ENCODE results near the gene MAPK8.
A peak's percentile ranks its signal among the peaks of the same experiment; 100 is the strongest.
"Not testable (repeated sequence)": the region's sequence is repeated elsewhere in the genome, so short reads cannot be mapped to it uniquely, and the experiment has no call there.

Gene MAPK8

GRCh38 chr10:48306265-48306869, at the start of gene MAPK8:
Gene MAPK8, plus strand, starts transcription at chr10:48306677. Its CDS starts 94,984 bp downstream, at chr10:48401661.
- peak; percentile 83 to 85 for DNase-seq (ENCODE audit: extremely low read depth in 1 of 2, low read depth in 1 of 2)

- DNase-seq (ENCODE audit: extremely low read depth in 1 of 2, low read depth in 1 of 2): no peak
Observed at GRCh38 chr10:48257407-48257961, 49.0 kb upstream of the MAPK8 start.

GRCh38 chr10:48258105-48258504, 48.4 kb upstream of the MAPK8 start:
- DNase-seq (ENCODE audit: extremely low read depth in 1 of 2, low read depth in 1 of 2): no peak

GRCh38 chr10:48266528-48266927, 39.9 kb upstream of the MAPK8 start:
- DNase-seq (ENCODE audit: extremely low read depth in 1 of 2, low read depth in 1 of 2): peak in 1 of 2 donors; percentile 10

GRCh38 chr10:48271047-48271730, 35.3 kb upstream of the MAPK8 start:
- DNase-seq (ENCODE audit: extremely low read depth in 1 of 2, low read depth in 1 of 2): no peak

GRCh38 chr10:48272682-48273081, 33.8 kb upstream of the MAPK8 start:
- no peak for DNase-seq (ENCODE audit: extremely low read depth in 1 of 2, low read depth in 1 of 2)

- no peak for DNase-seq (ENCODE audit: extremely low read depth in 1 of 2, low read depth in 1 of 2)
Observed at GRCh38 chr10:48273741-48274140, 32.7 kb upstream of the MAPK8 start.

GRCh38 chr10:48274636-48275035, 31.8 kb upstream of the MAPK8 start, which contains the start of gene FRMPD2:
Gene FRMPD2, minus strand, starts transcription at chr10:48274696. Its CDS starts 129 bp downstream, at chr10:48274567.
- no peak for DNase-seq (ENCODE audit: extremely low read depth in 1 of 2, low read depth in 1 of 2)

- no peak for DNase-seq (ENCODE audit: extremely low read depth in 1 of 2, low read depth in 1 of 2)
Observed at GRCh38 chr10:48277093-48277492, 29.4 kb upstream of the MAPK8 start.

- DNase-seq (ENCODE audit: extremely low read depth in 1 of 2, low read depth in 1 of 2): no peak
Observed at GRCh38 chr10:48279081-48279751, 27.3 kb upstream of the MAPK8 start.

GRCh38 chr10:48281697-48282096, 24.8 kb upstream of the MAPK8 start:
- DNase-seq (ENCODE audit: extremely low read depth in 1 of 2, low read depth in 1 of 2): not testable (repeated sequence)

GRCh38 chr10:48282829-48283228, 23.6 kb upstream of the MAPK8 start:
- DNase-seq (ENCODE audit: extremely low read depth in 1 of 2, low read depth in 1 of 2): no peak

- no peak for DNase-seq (ENCODE audit: extremely low read depth in 1 of 2, low read depth in 1 of 2)
Observed at GRCh38 chr10:48284002-48284546, 22.4 kb upstream of the MAPK8 start.

- DNase-seq (ENCODE audit: extremely low read depth in 1 of 2, low read depth in 1 of 2): no peak
Observed at GRCh38 chr10:48284811-48285210, 21.7 kb upstream of the MAPK8 start.

GRCh38 chr10:48285710-48286109, 20.8 kb upstream of the MAPK8 start:
- DNase-seq (ENCODE audit: extremely low read depth in 1 of 2, low read depth in 1 of 2): no peak

- DNase-seq (ENCODE audit: extremely low read depth in 1 of 2, low read depth in 1 of 2): no peak
Observed at GRCh38 chr10:48286356-48286755, 20.1 kb upstream of the MAPK8 start.

- no peak for DNase-seq (ENCODE audit: extremely low read depth in 1 of 2, low read depth in 1 of 2)
Observed at GRCh38 chr10:48287417-48288391, 18.8 kb upstream of the MAPK8 start.

GRCh38 chr10:48288661-48289060, 17.8 kb upstream of the MAPK8 start:
- DNase-seq (ENCODE audit: extremely low read depth in 1 of 2, low read depth in 1 of 2): no peak

- no peak for DNase-seq (ENCODE audit: extremely low read depth in 1 of 2, low read depth in 1 of 2)
Observed at GRCh38 chr10:48289501-48290238, 16.8 kb upstream of the MAPK8 start.

All from stimulated activated CD8-positive, alpha-beta memory T cell treated with anti-CD3 and anti-CD28 coated beads, Interleukin-7, amount 100 ng/mL, for 48 hours (primary cell).